Activated gamma-delta T cell treated with anti-CD3 and anti-CD28 coated beads, Interleukin-2, amount 50 U/mL, for 16 hours (primary cell): ENCODE data around the gene XRCC5.
A peak's percentile ranks its signal among the peaks of the same experiment; 100 is the strongest.

Experiments
- DNase-seq: peaks from one replicate; pipeline ENCODE4 v3.0.0-alpha.2; 2020; ENCODE audit warnings: low read depth

XRCC5 gene

DNA sequence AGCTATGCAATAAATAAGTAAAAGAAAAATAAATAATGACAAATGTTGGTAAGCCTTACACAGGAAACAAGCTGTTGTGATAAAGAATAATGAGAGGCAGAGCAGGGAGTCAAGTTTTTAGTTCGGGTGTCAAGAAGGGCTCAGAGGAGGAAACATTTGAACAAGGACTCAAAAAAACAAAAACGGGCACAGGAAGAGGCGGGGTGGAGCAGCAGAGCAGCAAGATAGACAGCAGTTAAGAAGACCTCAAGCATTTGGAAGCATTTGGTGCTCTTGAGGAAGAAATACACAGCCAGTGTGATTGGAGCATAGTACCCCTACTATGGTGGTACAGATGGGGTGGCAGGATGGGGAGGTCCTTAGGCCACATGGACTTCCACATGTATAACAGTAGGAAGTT is 24.6 kb upstream of the XRCC5 start:
- DNase-seq, result no peak

- no peak for DNase-seq
These were observed 22.8 kb upstream of the XRCC5 start for GRCh38 chr2:216086207-216086893.

- DNase-seq, result no peak
These were observed 18.8 kb upstream of the XRCC5 start for GRCh38 chr2:216090369-216090786.

DNA sequence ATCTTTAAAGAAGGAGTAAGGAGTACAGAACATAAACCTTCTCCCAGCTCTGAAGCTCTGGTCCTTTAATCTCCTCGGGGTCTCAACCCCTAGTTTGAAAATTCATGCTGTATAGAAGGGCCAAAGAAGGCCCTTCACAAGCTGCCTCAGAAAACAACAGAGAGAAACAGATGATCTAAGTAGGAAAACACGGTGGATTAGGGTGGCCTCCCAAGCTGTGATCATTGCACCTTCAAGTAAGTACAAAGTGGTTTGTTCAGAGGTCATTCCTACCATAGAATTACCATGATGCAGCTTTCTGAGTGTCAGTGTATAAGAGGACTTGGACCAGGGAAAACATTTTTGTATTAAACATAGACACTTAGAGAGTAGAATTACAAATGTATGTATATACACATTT is 16.5 kb upstream of the XRCC5 start:
- DNase-seq, result no peak

- no peak for DNase-seq
These were observed 14.4 kb upstream of the XRCC5 start for GRCh38 chr2:216094701-216095100.

DNA sequence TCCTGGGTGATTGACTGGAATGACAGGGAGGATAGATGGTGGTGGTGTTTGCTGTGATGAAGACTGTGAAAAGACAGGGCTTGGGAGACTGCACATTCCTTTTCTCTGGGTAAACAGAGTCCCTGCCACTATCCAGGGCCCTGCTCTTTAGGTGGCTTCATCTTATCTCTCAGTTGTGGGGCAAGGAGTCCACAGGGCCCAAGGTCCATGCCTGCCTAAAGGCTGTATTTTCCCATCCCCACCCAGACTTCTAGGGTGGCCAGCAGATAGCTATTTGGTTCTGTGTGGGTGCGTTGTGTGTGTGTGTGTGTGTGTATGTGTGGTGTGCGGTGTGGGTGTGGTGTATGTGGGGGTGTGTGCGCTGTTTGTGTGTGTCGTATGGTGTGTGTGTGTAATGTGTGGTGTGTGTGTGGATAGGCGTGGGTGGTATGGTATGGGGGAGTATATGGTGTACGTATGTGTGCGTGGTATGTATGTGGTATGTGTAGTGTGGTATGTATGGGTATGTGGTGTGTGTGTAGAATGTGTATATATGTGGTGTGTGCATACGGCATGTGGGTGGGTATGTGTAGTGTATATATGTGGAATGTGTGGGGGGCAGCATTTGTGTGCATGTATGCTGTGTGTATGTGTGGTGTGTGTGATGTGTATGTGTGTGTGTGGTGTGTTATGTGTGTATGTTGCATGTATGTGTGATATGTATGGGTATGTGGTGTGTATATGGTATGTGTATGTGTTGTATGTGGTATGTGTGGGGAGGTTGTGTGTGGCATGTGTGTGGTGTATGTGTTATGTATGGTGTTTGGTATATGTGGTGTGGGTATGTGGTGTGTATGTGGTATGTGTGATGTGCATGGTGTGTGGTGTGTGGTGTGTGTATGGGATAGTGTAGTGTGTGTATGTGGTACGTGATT is 10.5 kb upstream of the XRCC5 start:
- no peak for DNase-seq

- no peak for DNase-seq
These were observed 8.0 kb upstream of the XRCC5 start for GRCh38 chr2:216101109-216101508.

DNA sequence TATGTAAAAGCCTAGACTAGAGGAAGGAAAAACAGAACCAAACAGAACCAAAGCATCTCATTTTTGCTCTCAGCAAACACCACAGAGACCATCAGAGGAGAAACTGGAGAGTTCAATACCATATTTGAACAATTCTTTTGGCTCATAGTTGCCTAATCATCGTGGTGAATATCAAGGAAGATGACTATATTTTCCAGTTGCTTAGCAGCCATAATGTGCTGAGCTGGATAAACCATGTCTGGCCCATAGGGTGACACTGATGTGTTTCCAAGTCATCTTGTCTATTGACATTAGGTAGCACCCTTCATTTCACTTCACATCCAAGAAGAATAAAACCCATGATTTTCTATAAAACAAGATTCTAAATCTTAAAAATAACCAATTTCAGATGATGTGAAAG is 5.9 kb upstream of the XRCC5 start:
- DNase-seq, result no peak

GRCh38 chr2:216104691-216105090 is 4.5 kb upstream of the XRCC5 start:
- DNase-seq, result no peak

- no peak for DNase-seq
These were observed 1.8 kb upstream of the XRCC5 start for GRCh38 chr2:216107320-216107719.

- DNase-seq, result no peak
These were observed 1.4 kb upstream of the XRCC5 start for GRCh38 chr2:216107760-216108159.

GRCh38 chr2:216108310-216108966 is 710 bp upstream of the XRCC5 start:
- DNase-seq, result no peak

GRCh38 chr2:216109962-216110614 is 940 bp downstream of the XRCC5 start:
- no peak for DNase-seq

GRCh38 chr2:216110620-216111019 is 1.5 kb downstream of the XRCC5 start:
- DNase-seq, result no peak

GRCh38 chr2:216111122-216111521 is 2.0 kb downstream of the XRCC5 start:
- DNase-seq, result no peak

GRCh38 chr2:216112926-216113325 is 3.8 kb downstream of the XRCC5 start:
- no peak for DNase-seq

- DNase-seq, result no peak
These were observed 4.4 kb downstream of the XRCC5 start for GRCh38 chr2:216113572-216113971.

- no peak for DNase-seq
These were observed 5.2 kb downstream of the XRCC5 start for GRCh38 chr2:216114382-216114713.

DNA sequence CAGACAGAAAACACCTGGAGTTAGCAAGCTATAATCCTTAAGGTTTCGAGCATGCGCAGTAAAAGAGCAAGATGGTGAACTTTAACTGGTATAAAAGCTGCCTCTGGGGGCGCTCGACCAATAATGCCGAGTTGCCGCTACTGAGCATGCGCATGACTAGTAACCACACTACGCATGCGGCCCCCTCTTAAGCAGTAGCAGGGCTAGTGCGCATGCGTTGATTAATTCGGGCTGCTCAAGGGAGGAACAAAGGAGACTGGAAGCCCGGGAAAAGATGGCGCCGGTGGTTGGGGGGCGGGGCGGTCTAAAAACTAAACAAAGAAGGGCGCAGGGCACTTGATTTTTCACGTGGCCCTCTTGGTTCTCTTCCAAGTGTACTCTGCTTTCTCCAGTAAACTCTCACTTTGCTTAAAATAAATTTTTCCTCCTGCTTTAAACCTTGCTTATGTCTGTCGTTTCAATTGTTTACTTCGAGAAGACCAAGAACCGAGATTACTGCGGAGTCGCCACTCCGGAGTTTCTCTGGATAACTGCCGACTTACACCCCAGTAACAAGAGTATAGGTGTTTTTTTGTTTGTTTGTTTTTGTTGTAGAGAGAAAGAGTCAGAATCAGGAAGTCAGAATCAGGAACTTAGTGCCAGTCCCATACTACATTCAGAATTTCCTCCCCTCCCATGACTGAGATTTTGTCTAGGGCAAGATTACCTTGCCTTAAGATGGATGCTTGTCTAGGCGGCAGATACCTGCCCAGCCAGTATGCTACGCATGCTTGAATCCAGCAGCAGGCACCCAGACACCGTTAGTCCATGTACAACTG is 5.8 kb downstream of the XRCC5 start:
- peak; percentile 94 for DNase-seq

- no peak for DNase-seq
These were observed 7.3 kb downstream of the XRCC5 start for GRCh38 chr2:216116418-216116817.

DNA sequence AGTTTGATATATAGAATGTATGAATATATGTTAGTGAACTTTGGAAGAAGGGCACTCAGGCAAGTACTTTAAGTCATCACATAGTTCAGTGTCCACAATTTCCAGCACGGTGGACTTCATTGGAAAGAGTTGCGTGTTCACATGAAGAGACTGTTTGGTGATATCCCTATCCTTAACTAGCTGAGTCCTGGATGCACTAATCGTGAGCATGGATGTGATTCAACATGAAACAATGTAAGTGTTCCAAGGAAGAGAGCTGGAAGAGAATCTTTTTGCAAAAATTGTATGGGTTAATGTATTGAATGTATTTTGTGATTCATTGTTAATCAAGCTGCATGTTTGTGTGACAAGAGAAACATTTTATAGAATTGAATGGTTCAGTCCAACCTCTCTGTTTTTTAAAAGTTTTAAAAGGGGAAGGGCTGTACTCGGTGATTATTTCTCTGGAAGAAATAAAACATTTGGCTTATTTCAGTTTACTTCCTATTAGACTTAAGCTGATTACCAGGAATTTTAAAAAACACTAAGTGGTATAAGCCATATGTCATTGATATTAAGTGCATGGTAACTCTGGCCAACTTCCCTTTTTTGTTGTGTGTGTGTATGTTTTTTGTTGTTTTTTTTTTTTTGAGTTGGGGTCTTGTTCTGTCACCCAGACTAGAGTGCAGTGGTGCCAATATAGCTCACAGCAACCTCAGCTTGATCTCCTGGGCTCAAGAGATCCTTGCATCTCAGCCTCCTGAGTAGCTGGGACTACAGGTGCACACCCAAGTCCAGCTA is 8.6 kb downstream of the XRCC5 start:
- no peak for DNase-seq
